ENCODE data around the gene EPHB2.

GRCh38 chr1:22841860-22842281 lies 131.2 kb downstream of the EPHB2 start:
- TF ChIP-seq POLR2A (IDR thresholded peaks at IDR 0.05), result no peak
- no peak for TF ChIP-seq CTCF (IDR thresholded peaks at IDR 0.05)
